Tibial artery (tissue), 4 donors: ENCODE data around the gene CYP46A1.

Source experiments
- DNase-seq, 2 donors: peaks; one replicate each; pipeline ENCODE4 v3.0.0-alpha.2; 2019
- H3K27ac ChIP-seq, 2 donors: fragments of 200-600 bp; sonication (generic) in 1 of 2; 1 replicate in 1 of 2; 2 replicates in 1 of 2; pipeline ENCODE4 v1.5.1; 2018 to 2019; ENCODE audit warnings: mild to moderate bottlenecking in 1 of 2
- H3K27me3 ChIP-seq, 2 donors: fragments of 200-600 bp; sonication (generic) in 1 of 2; one replicate each; pipeline versions ENCODE4 v1.5.1 to v1.6.0; 2016 to 2019
- H3K36me3 ChIP-seq, 3 donors: fragments of 200-600 bp; sonication (generic) in 2 of 3; one replicate each; pipeline ENCODE4 v1.5.1; 2016 to 2019; ENCODE audit warnings: mild to moderate bottlenecking in 2 of 3
- H3K4me1 ChIP-seq, 4 donors: fragments of 200-600 bp; sonication (generic) in 2 of 4; 1 replicate in 3 of 4; 2 replicates in 1 of 4; pipeline ENCODE4 v1.5.1; 2016 to 2019
- H3K4me3 ChIP-seq, 2 donors: fragments of 200-600 bp; sonication (generic) in 1 of 2; 1 replicate in 1 of 2; 2 replicates in 1 of 2; pipeline ENCODE4 v1.5.1; 2018 to 2019; ENCODE audit warnings: mild to moderate bottlenecking in 2 of 2
- H3K9me3 ChIP-seq, 3 donors: fragments of 200-600 bp; sonication (generic) in 1 of 3; one replicate each; pipeline ENCODE4 v1.5.1; 2016 to 2019
- intact Hi-C: fragments of 100-400 bp; cut with DNase I; formaldehyde crosslinking; loops from one replicate; pipeline ENCODE4 v1.15.0; 2023; ENCODE audit warnings: low total_unique reads
- TF ChIP-seq, protein P1 (sequence below), 2 experiments: fragments of 200-600 bp in 1 of 2; fragments of 450-650 bp in 1 of 2; IDR thresholded peaks; one replicate each; pipeline ENCODE4 v1.5.1; 2017 to 2019; ENCODE audit warnings: antibody characterized with exemption in 2 of 2, mild to moderate bottlenecking in 1 of 2, moderate library complexity in 1 of 2

Gene CYP46A1

DNA sequence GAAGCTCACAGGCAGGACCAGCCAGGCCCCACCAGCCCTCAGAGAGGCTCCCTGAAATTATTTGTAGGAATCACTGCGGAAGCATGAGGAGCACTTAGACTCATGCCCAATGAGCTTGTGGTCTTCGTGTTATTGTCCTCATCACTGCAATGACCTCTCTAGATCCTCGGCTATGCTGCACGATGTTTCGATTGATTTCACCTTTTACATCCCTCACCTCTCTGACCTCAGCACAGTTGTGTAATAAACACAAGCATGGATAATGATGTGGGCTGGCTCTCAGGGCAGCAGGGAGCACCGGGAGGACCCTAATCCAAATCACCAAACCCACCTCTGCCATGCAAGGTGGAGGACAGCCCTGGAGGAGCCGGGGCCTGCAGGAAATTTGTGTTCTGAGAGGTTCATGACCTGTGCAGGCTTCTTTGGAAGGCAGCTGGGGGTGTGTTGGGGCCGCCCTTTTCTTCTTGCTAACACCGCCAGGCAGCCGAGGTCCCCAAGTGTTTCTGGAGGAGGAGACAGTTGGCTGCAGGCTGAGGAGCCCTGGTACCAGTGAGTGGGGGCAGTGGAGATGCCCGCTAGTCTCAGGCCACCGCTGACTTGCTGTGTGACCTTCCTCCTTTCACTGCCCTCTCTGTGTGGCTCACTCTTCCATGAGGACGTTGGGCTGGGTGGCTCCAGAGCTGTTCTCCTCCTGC, 79.6 kb downstream of the CYP46A1 start:
- intact Hi-C loops = no loop called here
- H3K4me3 ChIP-seq = no peak overlapping the region
- no peak overlapping the region for H3K27ac ChIP-seq
- DNase-seq = peak in 1 of 2 donors; percentile 57
- H3K9me3 ChIP-seq = no peaks in the 10 kb centered on the region
- H3K36me3 ChIP-seq = no peaks in the 10 kb centered on the region
- TF ChIP-seq, protein P1, sequence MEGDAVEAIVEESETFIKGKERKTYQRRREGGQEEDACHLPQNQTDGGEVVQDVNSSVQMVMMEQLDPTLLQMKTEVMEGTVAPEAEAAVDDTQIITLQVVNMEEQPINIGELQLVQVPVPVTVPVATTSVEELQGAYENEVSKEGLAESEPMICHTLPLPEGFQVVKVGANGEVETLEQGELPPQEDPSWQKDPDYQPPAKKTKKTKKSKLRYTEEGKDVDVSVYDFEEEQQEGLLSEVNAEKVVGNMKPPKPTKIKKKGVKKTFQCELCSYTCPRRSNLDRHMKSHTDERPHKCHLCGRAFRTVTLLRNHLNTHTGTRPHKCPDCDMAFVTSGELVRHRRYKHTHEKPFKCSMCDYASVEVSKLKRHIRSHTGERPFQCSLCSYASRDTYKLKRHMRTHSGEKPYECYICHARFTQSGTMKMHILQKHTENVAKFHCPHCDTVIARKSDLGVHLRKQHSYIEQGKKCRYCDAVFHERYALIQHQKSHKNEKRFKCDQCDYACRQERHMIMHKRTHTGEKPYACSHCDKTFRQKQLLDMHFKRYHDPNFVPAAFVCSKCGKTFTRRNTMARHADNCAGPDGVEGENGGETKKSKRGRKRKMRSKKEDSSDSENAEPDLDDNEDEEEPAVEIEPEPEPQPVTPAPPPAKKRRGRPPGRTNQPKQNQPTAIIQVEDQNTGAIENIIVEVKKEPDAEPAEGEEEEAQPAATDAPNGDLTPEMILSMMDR (IDR thresholded peaks at IDR 0.05) = no peak
- no peaks in the 10 kb centered on the region for H3K27me3 ChIP-seq
- peaks cover 0 to 22% (median 9%) of the 10 kb centered on the region in 4 donors for H3K4me1 ChIP-seq

DNA sequence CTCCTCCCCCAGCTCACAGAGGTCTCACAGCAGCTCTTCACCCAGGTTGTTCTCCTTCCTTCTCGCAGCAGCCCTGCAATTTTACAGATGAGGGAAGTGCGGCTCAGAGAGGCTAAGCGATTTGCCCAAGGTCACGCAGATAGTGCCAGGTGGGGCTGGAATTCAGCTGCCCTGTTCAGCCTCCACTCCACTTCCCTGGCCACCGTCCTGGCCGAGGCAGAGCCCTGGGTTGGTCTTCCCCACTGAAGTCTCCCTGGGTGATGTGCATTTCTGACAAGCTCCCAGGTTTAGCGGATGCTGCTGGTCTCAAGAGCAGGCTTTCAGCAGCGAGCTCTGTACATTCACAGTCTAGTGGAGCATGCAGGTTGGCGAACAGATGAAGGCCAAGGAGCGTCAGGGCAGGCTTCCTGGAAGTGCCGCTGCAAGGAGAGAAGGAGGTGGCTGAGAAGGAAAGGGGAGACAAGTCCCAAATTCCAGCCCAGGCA, 80.2 kb downstream of the CYP46A1 start:
- intact Hi-C loops = no loop called here

DNA sequence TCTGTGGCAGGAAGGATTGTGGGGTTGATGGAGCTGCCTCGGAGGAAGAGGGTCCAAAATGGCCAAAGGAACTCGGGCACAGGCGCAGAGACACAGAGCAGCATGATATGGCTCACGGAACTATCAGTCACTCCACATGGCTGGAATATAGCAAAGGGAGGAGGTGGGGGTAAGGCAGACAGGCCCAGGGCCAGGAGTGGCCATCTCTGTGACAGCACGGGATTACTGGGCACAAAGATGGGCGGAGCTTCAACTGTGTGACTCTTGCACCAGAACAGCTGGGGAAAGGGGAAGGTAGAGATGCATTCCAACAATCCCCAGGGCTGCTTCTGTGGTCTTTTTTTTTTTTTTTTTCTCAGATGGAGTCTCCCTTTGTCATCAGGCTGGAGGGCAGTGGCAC, 84.3 kb downstream of the CYP46A1 start:
- peak in 1 of 2 donors; percentile 31 for DNase-seq
- no peak overlapping the region for H3K4me3 ChIP-seq
- intact Hi-C loops = no loop called here
- no peaks in the 10 kb centered on the region for H3K9me3 ChIP-seq
- peak overlapping the region; percentile 87 to 91 for H3K27ac ChIP-seq
- no peaks in the 10 kb centered on the region for H3K36me3 ChIP-seq
- no peaks in the 10 kb centered on the region for H3K27me3 ChIP-seq
- TF ChIP-seq, protein P1 (IDR thresholded peaks at IDR 0.05) = no peak
- H3K4me1 ChIP-seq = peaks cover 0 to 22% (median 9%) of the 10 kb centered on the region in 4 donors

More for the DNA sequence above, 80.2 kb downstream of the CYP46A1 start:
- Histone ChIP-seq H3K36me3 (no peaks in the 10 kb centered on the region), H3K4me1 (peaks cover 0 to 22% (median 9%) of the 10 kb centered on the region in 4 donors), H3K27ac (no peak overlapping the region), H3K27me3 (no peaks in the 10 kb centered on the region), H3K9me3 (no peaks in the 10 kb centered on the region), H3K4me3 (no peak overlapping the region)
- peak in 1 of 2 donors; percentile 54 for DNase-seq
- TF ChIP-seq, protein P1 (IDR thresholded peaks at IDR 0.05) = no peak

DNA sequence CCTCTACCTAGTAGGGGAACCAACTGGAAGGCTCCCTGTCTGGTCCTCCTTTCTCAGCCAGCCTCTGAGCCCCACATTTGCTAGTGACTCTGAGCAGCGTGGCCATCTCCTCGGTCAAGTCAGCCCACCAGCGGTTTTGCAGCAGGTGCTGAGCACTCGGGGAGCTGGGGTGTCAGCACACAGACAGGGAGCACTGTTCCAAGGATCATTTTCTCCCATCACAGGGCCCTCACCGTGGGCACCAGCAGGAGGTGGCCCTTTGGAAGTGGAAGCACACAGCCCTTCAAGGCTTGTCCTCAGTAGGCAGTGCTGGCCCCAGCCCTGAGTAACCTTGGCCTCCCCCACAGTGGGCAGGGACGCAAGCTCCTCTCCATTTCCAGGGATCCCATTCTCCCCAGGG, 85.0 kb downstream of the CYP46A1 start:
- no peaks in the 10 kb centered on the region for H3K36me3 ChIP-seq
- TF ChIP-seq, protein P1 (IDR thresholded peaks at IDR 0.05) = no peak
- H3K9me3 ChIP-seq = no peaks in the 10 kb centered on the region
- H3K4me1 ChIP-seq = peaks cover 0 to 22% (median 10%) of the 10 kb centered on the region in 4 donors
- no peak overlapping the region for H3K27ac ChIP-seq
- intact Hi-C loops = no loop called here
- H3K27me3 ChIP-seq = no peaks in the 10 kb centered on the region
- DNase-seq = peak in 1 of 2 donors; percentile 41
- no peak overlapping the region for H3K4me3 ChIP-seq

DNA sequence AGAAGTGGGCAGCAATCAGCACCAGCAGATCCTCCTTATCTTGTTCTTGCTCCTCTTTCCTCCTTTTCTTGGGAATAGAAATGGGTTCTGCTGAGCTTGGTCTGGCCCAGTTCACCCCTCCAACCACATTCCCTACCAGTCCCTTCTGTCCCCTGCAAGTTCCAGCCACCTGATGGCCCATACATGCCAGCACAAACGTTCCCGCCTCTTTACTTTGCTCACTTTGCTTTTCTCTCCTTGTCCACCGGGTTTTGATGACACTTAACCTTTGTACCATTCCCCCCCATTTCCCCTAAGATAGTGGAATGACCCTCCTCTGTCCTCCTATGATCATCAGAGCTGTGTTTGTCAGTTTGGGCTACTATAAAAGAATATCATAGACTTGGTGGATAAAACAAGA, 85.7 kb downstream of the CYP46A1 start:
- intact Hi-C loops = no loop called here
- Histone ChIP-seq H3K4me3 (no peak overlapping the region), H3K9me3 (no peaks in the 10 kb centered on the region), H3K27ac (no peak overlapping the region), H3K4me1 (peaks cover 0 to 29% (median 13%) of the 10 kb centered on the region in 4 donors), H3K36me3 (no peaks in the 10 kb centered on the region), H3K27me3 (no peaks in the 10 kb centered on the region)
- DNase-seq = peak in 1 of 2 donors; percentile 24
- TF ChIP-seq, protein P1 (IDR thresholded peaks at IDR 0.05) = no peak
